Thyroid gland (tissue), 4 donors: ENCODE measurements around the gene ELP2.

Experiments used
- POLR2A ChIP-seq, 2 donors: fragments of 450-650 bp; IDR thresholded peaks; one replicate each; pipeline ENCODE4 v1.6.1; 2017; ENCODE audit warnings: antibody characterized with exemption in 2 of 2, mild to moderate bottlenecking in 2 of 2, moderate library complexity in 1 of 2
- TF ChIP-seq, protein P1 (sequence below), 6 experiments: fragments of 200-600 bp in 3 of 6; fragments of 450-650 bp in 3 of 6; sonication (generic) in 3 of 6; IDR thresholded peaks; one replicate each; pipeline ENCODE4 v1.5.1; 2016 to 2019; ENCODE audit warnings: antibody characterized with exemption in 6 of 6, mild to moderate bottlenecking in 2 of 6, inconsistent platforms in 1 of 6, moderate library complexity in 1 of 6

DNA sequence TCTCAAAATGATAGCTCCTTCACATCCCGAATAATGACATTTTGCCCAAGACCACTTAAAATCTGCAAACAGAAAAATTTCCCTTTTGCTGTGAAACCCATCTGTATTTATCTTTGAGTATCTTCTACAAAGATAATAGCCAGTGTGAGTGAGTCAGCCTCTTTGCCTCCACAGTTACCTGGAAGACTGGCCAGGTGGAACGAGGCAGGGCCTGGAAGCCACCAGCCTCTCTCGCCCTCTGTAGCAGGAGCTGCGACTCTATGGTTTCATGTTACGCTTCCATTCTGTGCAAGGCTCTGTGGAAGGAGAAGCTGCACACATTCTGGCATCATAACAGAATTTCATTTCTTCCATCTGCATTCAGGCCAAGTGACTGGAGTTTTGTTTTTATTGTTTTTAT is 9.5 kb downstream of the ELP2 start:
- TF ChIP-seq, protein P1, sequence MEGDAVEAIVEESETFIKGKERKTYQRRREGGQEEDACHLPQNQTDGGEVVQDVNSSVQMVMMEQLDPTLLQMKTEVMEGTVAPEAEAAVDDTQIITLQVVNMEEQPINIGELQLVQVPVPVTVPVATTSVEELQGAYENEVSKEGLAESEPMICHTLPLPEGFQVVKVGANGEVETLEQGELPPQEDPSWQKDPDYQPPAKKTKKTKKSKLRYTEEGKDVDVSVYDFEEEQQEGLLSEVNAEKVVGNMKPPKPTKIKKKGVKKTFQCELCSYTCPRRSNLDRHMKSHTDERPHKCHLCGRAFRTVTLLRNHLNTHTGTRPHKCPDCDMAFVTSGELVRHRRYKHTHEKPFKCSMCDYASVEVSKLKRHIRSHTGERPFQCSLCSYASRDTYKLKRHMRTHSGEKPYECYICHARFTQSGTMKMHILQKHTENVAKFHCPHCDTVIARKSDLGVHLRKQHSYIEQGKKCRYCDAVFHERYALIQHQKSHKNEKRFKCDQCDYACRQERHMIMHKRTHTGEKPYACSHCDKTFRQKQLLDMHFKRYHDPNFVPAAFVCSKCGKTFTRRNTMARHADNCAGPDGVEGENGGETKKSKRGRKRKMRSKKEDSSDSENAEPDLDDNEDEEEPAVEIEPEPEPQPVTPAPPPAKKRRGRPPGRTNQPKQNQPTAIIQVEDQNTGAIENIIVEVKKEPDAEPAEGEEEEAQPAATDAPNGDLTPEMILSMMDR (IDR thresholded peaks at IDR 0.05), result no peak
- TF ChIP-seq POLR2A (IDR thresholded peaks at IDR 0.05), result no peak
